ENCODE results near the gene ASB3. TPM values are rescaled to one million over a fixed set of nuclear protein-coding genes. Genes with fewer than 3 reads are reported as not detected.
"Not testable (repeated sequence)": the region's sequence is repeated elsewhere in the genome, so short reads cannot be mapped to it uniquely, and the experiment has no call there.

The ASB3 gene, protein sequence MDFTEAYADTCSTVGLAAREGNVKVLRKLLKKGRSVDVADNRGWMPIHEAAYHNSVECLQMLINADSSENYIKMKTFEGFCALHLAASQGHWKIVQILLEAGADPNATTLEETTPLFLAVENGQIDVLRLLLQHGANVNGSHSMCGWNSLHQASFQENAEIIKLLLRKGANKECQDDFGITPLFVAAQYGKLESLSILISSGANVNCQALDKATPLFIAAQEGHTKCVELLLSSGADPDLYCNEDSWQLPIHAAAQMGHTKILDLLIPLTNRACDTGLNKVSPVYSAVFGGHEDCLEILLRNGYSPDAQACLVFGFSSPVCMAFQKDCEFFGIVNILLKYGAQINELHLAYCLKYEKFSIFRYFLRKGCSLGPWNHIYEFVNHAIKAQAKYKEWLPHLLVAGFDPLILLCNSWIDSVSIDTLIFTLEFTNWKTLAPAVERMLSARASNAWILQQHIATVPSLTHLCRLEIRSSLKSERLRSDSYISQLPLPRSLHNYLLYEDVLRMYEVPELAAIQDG
- total RNA-seq (10 to 100 TPM; 24.3 to 54.9 TPM), polyA plus RNA-seq (10 to 100 TPM in 1 of 2 donors, 1 to 10 TPM in 1; 7.0 to 11.9 TPM)
- long read RNA-seq, donor 1, transcript ASB3-201 (10 exons, 2,214 nt) = major isoform, 6 of 28 reads
- long read RNA-seq, donor 1, partial matches to known transcripts = 20 of 28 reads
- long read RNA-seq, donor 1, other reads (novel, unspliced or antisense) = 0 of 28 reads
- long read RNA-seq, donor 2, partial matches to known transcripts = 0 of 2 reads
- long read RNA-seq, donor 2, other reads (novel, unspliced or antisense) = 0 of 2 reads
- long read RNA-seq, donor 3, transcript ASB3-201 (10 exons, 2,214 nt) = major isoform, 6 of 15 reads
- long read RNA-seq, donor 3, partial matches to known transcripts = 7 of 15 reads
- long read RNA-seq, donor 3, other reads (novel, unspliced or antisense) = 0 of 15 reads
- long read RNA-seq, donor 4, partial matches to known transcripts = 0 of 3 reads
- long read RNA-seq, donor 4, other reads (novel, unspliced or antisense) = 0 of 3 reads
- long read RNA-seq, donor 5, transcript ASB3-201 (10 exons, 2,214 nt) = major isoform, 5 of 10 reads
- long read RNA-seq, donor 5, partial matches to known transcripts = 0 of 10 reads
- long read RNA-seq, donor 5, other reads (novel, unspliced or antisense) = 0 of 10 reads

DNA sequence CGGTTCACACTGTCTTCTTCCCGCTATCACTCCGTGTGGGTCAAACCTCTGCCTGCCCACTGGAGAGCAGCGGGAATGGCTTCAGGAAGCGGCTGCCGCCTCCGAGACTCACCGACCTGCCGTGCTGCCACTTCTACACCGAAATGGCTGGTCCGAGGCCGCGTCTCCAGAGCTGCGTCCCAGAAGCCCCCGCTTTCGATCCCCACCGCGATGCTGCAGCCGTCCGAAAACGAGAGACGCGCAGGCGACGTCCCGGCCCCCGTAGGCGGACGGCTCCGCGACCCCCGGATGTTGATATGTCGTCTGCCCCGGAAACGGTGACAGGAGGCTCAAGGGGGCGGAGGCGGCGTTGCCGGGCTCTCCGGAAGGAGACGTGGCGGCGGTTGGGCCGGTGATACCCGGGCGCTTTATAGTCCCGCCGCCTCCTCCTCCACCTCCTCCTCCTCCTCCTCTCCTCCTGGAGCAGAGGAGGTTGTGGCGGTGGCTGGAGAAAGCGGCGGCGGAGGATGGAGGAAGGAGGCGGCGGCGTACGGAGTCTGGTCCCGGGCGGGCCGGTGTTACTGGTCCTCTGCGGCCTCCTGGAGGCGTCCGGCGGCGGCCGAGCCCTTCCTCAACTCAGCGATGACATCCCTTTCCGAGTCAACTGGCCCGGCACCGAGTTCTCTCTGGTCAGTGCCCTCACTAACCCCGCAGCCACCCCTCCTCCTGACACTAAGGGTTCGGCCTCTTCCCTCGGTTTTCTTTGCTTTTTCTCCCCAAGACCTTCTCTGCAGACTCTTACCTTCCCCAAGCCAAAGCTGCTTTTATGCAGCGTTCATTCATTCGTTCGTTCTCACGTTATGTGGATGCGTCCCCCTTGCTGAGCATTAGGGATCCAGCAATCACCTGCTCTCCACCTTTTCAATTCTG, at the start of gene ASB3, which contains the start of gene ERLEC1:
Gene ASB3, minus strand, starts transcription at position 249 of the 909 bp plus-strand sequence. CDS start 21,381 bp downstream, outside the sequence.
Gene ERLEC1, plus strand, starts transcription at position 340 of the 909 bp plus-strand sequence. Its CDS starts 167 bp downstream, at position 507.
- peak within 1 kb of the TSS; percentile 90 to 99 for H3K9ac ChIP-seq (ENCODE audit: insufficient read depth in 1 of 2, low read length in 2 of 2)
- WGBS, 2 donors = 0 to 1% methylated on average over 73 to 77 of the region's 77 CpGs
- DNase-seq = peak; percentile 95 to 96 (median 96)
- peaks cover 8 to 30% (median 9%) of the 10 kb centered on the region in 5 donors for H3K4me1 ChIP-seq (ENCODE audit: control insufficient read depth in 5 of 5, insufficient read depth in 5 of 5, low read length in 5 of 5)
- TF ChIP-seq, protein P1, sequence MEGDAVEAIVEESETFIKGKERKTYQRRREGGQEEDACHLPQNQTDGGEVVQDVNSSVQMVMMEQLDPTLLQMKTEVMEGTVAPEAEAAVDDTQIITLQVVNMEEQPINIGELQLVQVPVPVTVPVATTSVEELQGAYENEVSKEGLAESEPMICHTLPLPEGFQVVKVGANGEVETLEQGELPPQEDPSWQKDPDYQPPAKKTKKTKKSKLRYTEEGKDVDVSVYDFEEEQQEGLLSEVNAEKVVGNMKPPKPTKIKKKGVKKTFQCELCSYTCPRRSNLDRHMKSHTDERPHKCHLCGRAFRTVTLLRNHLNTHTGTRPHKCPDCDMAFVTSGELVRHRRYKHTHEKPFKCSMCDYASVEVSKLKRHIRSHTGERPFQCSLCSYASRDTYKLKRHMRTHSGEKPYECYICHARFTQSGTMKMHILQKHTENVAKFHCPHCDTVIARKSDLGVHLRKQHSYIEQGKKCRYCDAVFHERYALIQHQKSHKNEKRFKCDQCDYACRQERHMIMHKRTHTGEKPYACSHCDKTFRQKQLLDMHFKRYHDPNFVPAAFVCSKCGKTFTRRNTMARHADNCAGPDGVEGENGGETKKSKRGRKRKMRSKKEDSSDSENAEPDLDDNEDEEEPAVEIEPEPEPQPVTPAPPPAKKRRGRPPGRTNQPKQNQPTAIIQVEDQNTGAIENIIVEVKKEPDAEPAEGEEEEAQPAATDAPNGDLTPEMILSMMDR (IDR thresholded peaks at IDR 0.05; ENCODE audit: control extremely low read depth, extremely low read depth) = no peak
- ATAC-seq (ENCODE audit: insufficient read depth, low FRiP score) = peak; percentile 95
- peak within 1 kb of the TSS; percentile 83 for H3K4me3 ChIP-seq
- H3K36me3 ChIP-seq (ENCODE audit: control insufficient read depth in 4 of 4, insufficient read depth in 4 of 4, low read length in 4 of 4) = peaks cover 0 to 4% (median 1%) of the 10 kb centered on the region in 4 donors
- H3K27me3 ChIP-seq (ENCODE audit: control insufficient read depth in 3 of 3, insufficient read depth in 3 of 3, low read length in 2 of 3) = no peaks in the 10 kb centered on the region
- peak within 1 kb of the TSS; percentile 73 to 92 for H3K27ac ChIP-seq (ENCODE audit: low read depth in 1 of 2, low read length in 1 of 2)
- H3K9me3 ChIP-seq (ENCODE audit: control insufficient read depth in 4 of 4, insufficient read depth in 3 of 4, low read length in 3 of 4) = no peaks in the 10 kb centered on the region

- not testable (repeated sequence) for H3K9me3 ChIP-seq (ENCODE audit: control insufficient read depth in 4 of 4, insufficient read depth in 3 of 4, low read length in 3 of 4); DNase-seq
- whole genome bisulfite sequencing, 2 donors = 83 to 97% methylated on average over 4 of the region's 4 CpGs
These were observed 43.2 kb upstream of the ASB3 start for GRCh38 chr2:53829980-53830290.

GRCh38 chr2:53829273-53829979, 42.7 kb upstream of the ASB3 start:
- Histone ChIP-seq H3K27ac (ENCODE audit: low read depth in 1 of 2, low read length in 1 of 2) (no peak overlapping the region), H3K4me1 (ENCODE audit: control insufficient read depth in 5 of 5, insufficient read depth in 5 of 5, low read length in 5 of 5) (peaks cover 0 to 17% (median 6%) of the 10 kb centered on the region in 5 donors), H3K9ac (ENCODE audit: insufficient read depth in 1 of 2, low read length in 2 of 2) (no peak overlapping the region), H3K36me3 (ENCODE audit: control insufficient read depth in 4 of 4, insufficient read depth in 4 of 4, low read length in 4 of 4) (peaks cover 0 to 4% (median under 1%) of the 10 kb centered on the region in 4 donors), H3K4me3 (no peak overlapping the region), H3K9me3 (ENCODE audit: control insufficient read depth in 4 of 4, insufficient read depth in 3 of 4, low read length in 3 of 4) (no peaks in the 10 kb centered on the region), H3K27me3 (ENCODE audit: control insufficient read depth in 3 of 3, insufficient read depth in 3 of 3, low read length in 2 of 3) (no peaks in the 10 kb centered on the region)
- TF ChIP-seq, protein P1 (IDR thresholded peaks at IDR 0.05; ENCODE audit: control extremely low read depth, extremely low read depth) = no peak
- no peak for DNase-seq
- WGBS, 2 donors = 90 to 91% methylated on average over 11 of the region's 11 CpGs
- no peak for ATAC-seq (ENCODE audit: insufficient read depth, low FRiP score)

More at GRCh38 chr2:53829980-53830290, 43.2 kb upstream of the ASB3 start:
- H3K27me3 ChIP-seq (ENCODE audit: control insufficient read depth in 3 of 3, insufficient read depth in 3 of 3, low read length in 2 of 3); H3K4me3 ChIP-seq; H3K9ac ChIP-seq (ENCODE audit: insufficient read depth in 1 of 2, low read length in 2 of 2); H3K36me3 ChIP-seq (ENCODE audit: control insufficient read depth in 4 of 4, insufficient read depth in 4 of 4, low read length in 4 of 4); H3K27ac ChIP-seq (ENCODE audit: low read depth in 1 of 2, low read length in 1 of 2); ATAC-seq (ENCODE audit: insufficient read depth, low FRiP score): not testable (repeated sequence)
- H3K4me1 ChIP-seq (ENCODE audit: control insufficient read depth in 5 of 5, insufficient read depth in 5 of 5, low read length in 5 of 5) = peaks cover 0 to 17% (median 6%) of the 10 kb centered on the region in 5 donors
